Activated CD4-positive, alpha-beta T cell treated with anti-CD3 and anti-CD28 coated beads, Interleukin-2, amount 50 U/mL, for 48 hours (primary cell): ENCODE measurements around the gene EPB41L4A.

Experiments
- DNase-seq, 2 experiments: peaks; one replicate each; pipeline ENCODE4 v3.0.0-alpha.2; 2020

Gene EPB41L4A

DNA sequence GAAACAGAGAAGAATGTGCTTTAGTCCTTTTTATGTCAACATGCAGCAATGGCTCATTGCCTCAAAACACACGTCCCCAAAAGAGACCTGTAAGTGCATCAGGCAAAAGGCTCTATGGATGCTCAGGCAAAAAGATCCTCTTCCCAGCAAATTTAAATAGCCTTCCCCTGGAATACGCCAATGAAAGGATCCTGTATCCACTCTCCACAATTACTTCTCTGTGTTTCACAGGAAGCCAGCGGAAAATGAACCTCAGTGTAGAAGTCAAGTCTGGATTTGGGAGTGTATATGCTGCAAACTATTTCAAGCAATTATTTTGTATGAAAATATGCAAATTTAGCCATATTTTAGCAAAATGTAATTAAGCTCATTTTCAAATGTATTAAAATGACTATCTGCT lies 217.9 kb downstream of the EPB41L4A start:
- no peak for DNase-seq

GRCh38 chr5:112200131-112200530 lies 218.9 kb downstream of the EPB41L4A start:
- no peak for DNase-seq

DNA sequence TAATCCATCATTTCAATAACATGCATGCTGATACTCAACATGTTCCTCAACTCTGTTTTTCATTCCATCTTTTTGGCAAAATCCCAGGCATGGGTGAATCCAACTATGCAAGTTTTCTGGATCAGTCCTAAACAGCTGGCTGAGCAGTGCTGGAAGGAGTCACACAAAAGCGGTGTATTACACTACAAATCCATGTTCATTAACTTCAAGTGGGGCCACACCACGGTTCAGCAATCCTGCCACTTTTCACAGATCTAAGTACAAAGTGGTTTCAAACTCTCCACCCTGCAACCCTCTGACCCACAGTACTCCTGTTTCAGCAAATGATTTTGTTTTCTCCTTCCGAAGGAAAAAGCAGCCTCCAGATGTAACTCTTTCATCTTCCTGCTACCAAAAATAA lies 222.5 kb downstream of the EPB41L4A start:
- no peak for DNase-seq

DNA sequence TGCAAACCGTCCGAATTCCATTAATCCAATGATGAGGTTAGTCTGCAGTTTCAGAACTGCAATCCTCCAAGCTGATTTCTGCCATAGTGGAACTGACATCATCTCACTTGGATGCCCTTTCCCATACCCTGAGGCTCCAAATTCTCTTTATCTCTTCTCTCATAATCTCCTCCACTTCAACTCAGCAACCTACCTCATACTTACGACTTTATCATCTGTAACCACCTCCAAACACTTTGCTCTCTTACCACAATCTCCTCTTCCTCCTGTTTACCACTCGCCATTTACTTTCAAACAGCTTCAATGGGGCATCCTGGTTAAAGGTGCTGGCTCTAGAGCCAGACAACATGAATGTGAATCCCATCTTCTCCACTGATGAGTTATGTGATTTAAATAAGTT lies 223.2 kb downstream of the EPB41L4A start:
- no peak for DNase-seq

DNA sequence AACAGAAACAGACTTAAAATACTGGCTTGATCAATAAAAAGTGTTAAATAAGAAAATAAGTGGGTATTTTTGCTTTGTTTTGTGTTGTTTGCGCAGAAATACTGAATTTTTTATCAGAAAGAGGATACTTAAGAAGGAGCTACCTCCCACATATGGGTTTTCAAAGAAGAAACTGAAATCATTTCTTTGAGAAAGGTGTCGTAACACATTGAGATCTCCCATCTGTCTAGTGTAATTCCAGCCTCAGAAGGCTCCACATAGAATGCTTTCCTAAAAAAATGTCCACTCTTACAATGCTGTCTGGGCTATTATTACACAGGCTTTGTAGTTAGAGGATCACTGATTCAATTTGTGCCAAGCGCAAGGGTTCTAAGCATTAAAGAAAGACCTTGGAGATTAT lies 226.2 kb downstream of the EPB41L4A start:
- no peak for DNase-seq

DNA sequence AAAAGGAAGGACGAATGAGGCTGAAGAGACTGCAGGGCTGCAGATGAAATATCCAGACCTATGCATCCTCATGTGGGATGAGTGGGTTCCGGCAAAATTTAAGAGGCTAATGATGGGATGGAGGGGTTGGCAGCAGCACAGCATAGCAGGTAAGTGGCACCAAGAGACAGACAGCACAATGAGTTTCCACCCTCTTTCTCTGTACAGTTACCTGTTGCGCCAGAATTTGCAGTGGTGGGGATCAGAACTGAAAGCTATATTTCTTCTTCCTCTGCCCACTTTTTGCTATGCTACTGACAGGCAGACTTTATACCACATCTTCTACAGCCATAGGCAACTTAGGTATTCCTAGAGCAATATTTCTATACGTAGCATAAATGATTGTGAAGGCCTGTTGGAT lies 227.0 kb downstream of the EPB41L4A start:
- DNase-seq, result no peak

GRCh38 chr5:112189391-112189790 lies 229.7 kb downstream of the EPB41L4A start:
- DNase-seq, result no peak

- no peak for DNase-seq
Observed at GRCh38 chr5:112186401-112186990, 232.6 kb downstream of the EPB41L4A start.

GRCh38 chr5:112183874-112184273 lies 235.2 kb downstream of the EPB41L4A start:
- DNase-seq, result no peak

DNA sequence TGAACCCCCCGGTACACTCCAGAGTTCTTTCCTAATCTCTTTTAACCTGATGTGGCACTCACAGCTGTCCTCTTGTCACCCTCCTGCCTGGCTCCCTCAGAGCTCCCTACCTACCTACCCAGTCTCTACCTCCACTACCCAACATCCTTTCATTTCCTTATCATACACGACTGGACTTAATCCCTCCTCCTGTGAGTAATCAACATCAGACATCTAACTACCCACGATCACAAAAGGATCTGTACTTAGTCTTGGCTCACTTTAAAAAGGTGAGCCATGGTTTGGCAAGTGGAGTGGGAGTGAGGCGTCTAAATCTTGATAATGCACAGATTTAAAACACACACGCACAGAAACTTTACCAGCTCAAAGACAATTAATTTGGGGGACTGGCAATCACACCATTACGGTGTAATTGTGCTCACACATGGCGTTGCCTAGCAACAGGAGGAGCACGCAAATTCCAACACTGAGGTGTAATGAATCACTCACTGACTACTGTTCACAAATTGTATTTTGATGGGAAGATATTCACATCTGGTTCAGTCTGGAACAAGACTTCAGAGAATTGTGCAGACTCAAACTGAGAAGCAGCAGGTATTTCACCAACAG lies 235.9 kb downstream of the EPB41L4A start:
- DNase-seq, result no peak

- no peak for DNase-seq
Observed at GRCh38 chr5:112179290-112179689, 239.8 kb downstream of the EPB41L4A start.

GRCh38 chr5:112174959-112175594 lies 244.0 kb downstream of the EPB41L4A start:
- peak; percentile 13 to 27 for DNase-seq

GRCh38 chr5:112165897-112166737 lies 253.0 kb downstream of the EPB41L4A start:
- DNase-seq, result no peak

DNA sequence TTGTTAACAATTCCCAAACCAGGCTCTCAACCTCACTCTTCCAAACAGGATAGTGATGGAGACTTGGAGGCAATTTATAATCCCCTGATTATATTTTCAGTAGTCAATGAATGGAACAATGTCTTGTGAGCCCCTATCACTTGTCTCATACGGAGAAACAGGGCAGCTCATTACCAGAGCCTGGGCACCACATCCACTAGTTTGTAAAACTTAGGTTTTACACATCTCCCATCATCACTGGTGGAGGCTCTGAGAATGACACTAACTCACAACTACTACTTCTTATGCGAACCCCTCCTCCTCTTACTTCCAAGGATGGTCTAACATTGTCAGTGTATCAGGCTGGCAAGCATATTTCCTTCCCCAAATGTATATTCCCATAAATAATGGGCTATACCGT lies 253.7 kb downstream of the EPB41L4A start:
- DNase-seq, result no peak

GRCh38 chr5:112163435-112163834 lies 255.6 kb downstream of the EPB41L4A start:
- no peak for DNase-seq

- DNase-seq, result no peak
Observed at GRCh38 chr5:112161392-112161748, 257.7 kb downstream of the EPB41L4A start.

DNA sequence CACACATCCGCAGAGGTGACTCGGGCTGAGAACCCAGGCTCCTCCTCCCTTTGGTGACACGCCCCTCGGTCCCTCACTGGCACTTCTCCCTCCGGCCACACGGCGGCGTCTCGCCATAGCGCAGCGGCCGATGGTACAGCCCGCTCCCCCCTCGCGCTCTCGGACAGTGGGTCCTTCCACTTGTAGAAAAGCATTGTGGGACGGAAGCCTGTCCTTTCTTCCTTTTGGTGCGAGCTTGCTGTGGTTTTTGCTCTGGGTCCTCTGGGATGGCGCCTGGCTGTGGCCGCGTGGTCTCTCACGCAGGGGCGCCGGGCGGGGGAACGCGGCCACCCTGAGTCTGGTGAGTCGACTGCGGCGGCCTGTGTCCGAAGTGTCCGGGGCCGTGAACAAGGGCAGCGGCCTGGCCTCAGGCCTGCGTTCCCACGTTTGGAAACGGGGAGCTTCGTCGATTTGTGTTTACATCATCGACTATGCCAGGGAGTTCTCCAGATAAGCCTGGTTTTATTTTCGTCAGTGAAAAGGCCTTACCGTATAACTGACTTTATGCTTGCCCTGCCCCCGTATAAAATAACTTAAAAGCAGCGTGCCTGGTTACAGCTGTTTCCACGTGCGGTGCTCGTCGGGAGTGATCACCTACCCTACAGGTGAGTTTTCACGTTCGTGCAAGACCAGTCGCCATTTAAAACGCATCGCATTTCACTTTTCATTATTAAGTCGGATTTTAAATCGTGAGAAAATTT lies 258.3 kb downstream of the EPB41L4A start:
- DNase-seq, result peak; percentile 93 to 94

- DNase-seq, result no peak
Observed at GRCh38 chr5:112159435-112159834, 259.6 kb downstream of the EPB41L4A start.

- no peak for DNase-seq
Observed at GRCh38 chr5:112156211-112156610, 262.9 kb downstream of the EPB41L4A start.

GRCh38 chr5:112154940-112155686 lies 264.0 kb downstream of the EPB41L4A start:
- DNase-seq, result no peak

GRCh38 chr5:112149727-112150126 lies 269.4 kb downstream of the EPB41L4A start:
- DNase-seq, result no peak
